GM23338 (cell line): ENCODE data around the gene CALR3. TPM values are rescaled to one million over a fixed set of nuclear protein-coding genes. Genes with fewer than 3 reads are reported as not detected.
"Not testable (repeated sequence)": the region's sequence is repeated elsewhere in the genome, so short reads cannot be mapped to it uniquely, and the experiment has no call there.

Experiments
- ATAC-seq: fragments of 200-7000 bp; cut with Tn5 transposase; 3 replicates; pipeline ENCODE4 v1.9.1; 2020
- DNase-seq: peaks from one replicate; pipeline ENCODE4 v3.0.0-alpha.2; 2015; ENCODE audit warnings: low spot score
- H2AFZ ChIP-seq: fragments of 200-600 bp; sonication (generic); 2 replicates; pipeline ENCODE4 v1.8.0; 2016; ENCODE audit warnings: antibody characterized with exemption, mild to moderate bottlenecking, moderate library complexity
- H3F3A ChIP-seq: fragments of 200-600 bp; sonication (generic); replicated peaks from 2 replicates; pipeline ENCODE4 v1.8.0; 2017; ENCODE audit warnings: antibody characterized with exemption, mixed run types, low read depth
- H3K27ac ChIP-seq: fragments of 200-600 bp; sonication (generic); 2 replicates; pipeline ENCODE4 v1.6.1; 2016; ENCODE audit warnings: low read depth
- H3K27me3 ChIP-seq: fragments of 200-600 bp; sonication (generic); 2 replicates; pipeline ENCODE4 v1.8.0; 2016; ENCODE audit warnings: mild to moderate bottlenecking, mixed run types, moderate library complexity; ENCODE audit not compliant: insufficient read depth
- H3K36me3 ChIP-seq: fragments of 200-600 bp; sonication (generic); 2 replicates; pipeline ENCODE4 v1.8.0; 2016; ENCODE audit warnings: mild to moderate bottlenecking; ENCODE audit not compliant: insufficient read depth
- H3K4me1 ChIP-seq: fragments of 200-600 bp; sonication (generic); 2 replicates; pipeline ENCODE4 v1.8.0; 2016; ENCODE audit warnings: mild to moderate bottlenecking, moderate library complexity; ENCODE audit not compliant: insufficient read depth
- H3K4me2 ChIP-seq: fragments of 200-600 bp; sonication (generic); 2 replicates; pipeline ENCODE4 v1.7.1; 2017; ENCODE audit warnings: mixed run types
- H3K4me3 ChIP-seq: fragments of 200-600 bp; sonication (generic); 2 replicates; pipeline ENCODE4 v1.6.1; 2016; ENCODE audit warnings: mixed run types
- H3K79me2 ChIP-seq: fragments of 200-600 bp; sonication (generic); replicated peaks from 2 replicates; pipeline ENCODE4 v1.8.0; 2017; ENCODE audit warnings: mild to moderate bottlenecking; ENCODE audit not compliant: insufficient read depth
- H3K9me2 ChIP-seq: fragments of 200-600 bp; sonication (generic); 2 replicates; pipeline ENCODE4 v1.8.0; 2017; ENCODE audit not compliant: insufficient read depth
- H4K20me1 ChIP-seq: fragments of 200-600 bp; sonication (generic); replicated peaks from 2 replicates; pipeline ENCODE4 v1.8.0; 2017; ENCODE audit warnings: mild to moderate bottlenecking; ENCODE audit not compliant: insufficient read depth
- H3K27ac Mint-ChIP-seq: 2 replicates; pipeline ENCODE4 v1.8.0; 2020; ENCODE audit warnings: inconsistent platforms, mild to moderate bottlenecking, moderate library complexity, mixed read lengths
- H3K27me3 Mint-ChIP-seq: 3 replicates; pipeline ENCODE4 v1.8.0; 2022; ENCODE audit warnings: low read depth, mild to moderate bottlenecking, moderate library complexity, mixed read lengths, inconsistent platforms; ENCODE audit not compliant: insufficient read depth, poor library complexity
- H3K36me3 Mint-ChIP-seq: 3 replicates; pipeline ENCODE4 v1.8.0; 2021; ENCODE audit warnings: low read depth, mild to moderate bottlenecking, inconsistent platforms, moderate library complexity, mixed read lengths
- H3K4me1 Mint-ChIP-seq: 3 replicates; pipeline ENCODE4 v1.8.0; 2020; ENCODE audit warnings: mild to moderate bottlenecking, inconsistent platforms, mixed read lengths
- H3K4me3 Mint-ChIP-seq: 3 replicates; pipeline ENCODE4 v1.8.0; 2021; ENCODE audit warnings: moderate library complexity, mild to moderate bottlenecking, inconsistent platforms, mixed read lengths
- H3K9me3 Mint-ChIP-seq: 3 replicates; pipeline ENCODE4 v1.8.0; 2020; ENCODE audit warnings: moderate library complexity, mild to moderate bottlenecking, inconsistent platforms, mixed read lengths
- CREB1 ChIP-seq: fragments of 250-450 bp; sonication (Bioruptor Pico); IDR thresholded peaks from 2 replicates; pipeline ENCODE4 v1.5.0; 2020; ENCODE audit warnings: low read depth, mild to moderate bottlenecking, moderate library complexity
- polyA plus RNA-seq: library from polyadenylated mRNA; unstranded; fragments of >200 nt; fragmentation: Nextera tagmentation; extraction: Ambion mirVana; gene quantifications from 2 replicates; pipeline ENCODE4 v1.2.1, GENCODE V29; 2016
- total RNA-seq: library from RNA; depleted of rRNA; stranded (reverse); fragments of >200 nt; shearing (Covaris generic); gene quantifications from 2 replicates; pipeline ENCODE4 v1.2.3, GENCODE V29; 2014
- TF ChIP-seq, protein P1 (sequence below): fragments of 250-450 bp; sonication (Bioruptor Pico); IDR thresholded peaks from 2 replicates; pipeline ENCODE4 v1.5.0; 2020; ENCODE audit warnings: mild to moderate bottlenecking, moderate library complexity

CALR3 gene
- total and polyA plus RNA-seq, 2 experiments from 2014 or later = 0.42 to 0.66 TPM

- Mint-ChIP-seq H3K27me3 (no peaks in the 10 kb centered on the region), H3K9me3 (no peaks in the 10 kb centered on the region), H3K4me1 (peaks cover 32% of the 10 kb centered on the region), H3K36me3 (0 out of 3 replicates have a peak, but pooled peaks cover 4% of the 10 kb centered on the region), H3K27ac (no peak overlapping the region), H3K4me3 (no peak overlapping the region)
- H3F3A ChIP-seq = no peaks in the 10 kb centered on the region
- H3K4me2 ChIP-seq = no peak overlapping the region
- no peaks in the 10 kb centered on the region for H3K27me3 ChIP-seq
- ATAC-seq (no peak), DNase-seq (no peak)
- H2AFZ ChIP-seq = no peak overlapping the region
- H3K4me3 ChIP-seq = no peak overlapping the region
- H3K4me1 ChIP-seq = peaks cover 13% of the 10 kb centered on the region; the same call in 1 of the 2 replicates
- peaks cover 41% of the 10 kb centered on the region for H4K20me1 ChIP-seq
- H3K36me3 ChIP-seq = no peaks in the 10 kb centered on the region
- no peak overlapping the region for H3K27ac ChIP-seq
- H3K79me2 ChIP-seq = peaks cover 100% of the 10 kb centered on the region
- H3K9me2 ChIP-seq = no peaks in the 10 kb centered on the region
- TF ChIP-seq, protein P1, sequence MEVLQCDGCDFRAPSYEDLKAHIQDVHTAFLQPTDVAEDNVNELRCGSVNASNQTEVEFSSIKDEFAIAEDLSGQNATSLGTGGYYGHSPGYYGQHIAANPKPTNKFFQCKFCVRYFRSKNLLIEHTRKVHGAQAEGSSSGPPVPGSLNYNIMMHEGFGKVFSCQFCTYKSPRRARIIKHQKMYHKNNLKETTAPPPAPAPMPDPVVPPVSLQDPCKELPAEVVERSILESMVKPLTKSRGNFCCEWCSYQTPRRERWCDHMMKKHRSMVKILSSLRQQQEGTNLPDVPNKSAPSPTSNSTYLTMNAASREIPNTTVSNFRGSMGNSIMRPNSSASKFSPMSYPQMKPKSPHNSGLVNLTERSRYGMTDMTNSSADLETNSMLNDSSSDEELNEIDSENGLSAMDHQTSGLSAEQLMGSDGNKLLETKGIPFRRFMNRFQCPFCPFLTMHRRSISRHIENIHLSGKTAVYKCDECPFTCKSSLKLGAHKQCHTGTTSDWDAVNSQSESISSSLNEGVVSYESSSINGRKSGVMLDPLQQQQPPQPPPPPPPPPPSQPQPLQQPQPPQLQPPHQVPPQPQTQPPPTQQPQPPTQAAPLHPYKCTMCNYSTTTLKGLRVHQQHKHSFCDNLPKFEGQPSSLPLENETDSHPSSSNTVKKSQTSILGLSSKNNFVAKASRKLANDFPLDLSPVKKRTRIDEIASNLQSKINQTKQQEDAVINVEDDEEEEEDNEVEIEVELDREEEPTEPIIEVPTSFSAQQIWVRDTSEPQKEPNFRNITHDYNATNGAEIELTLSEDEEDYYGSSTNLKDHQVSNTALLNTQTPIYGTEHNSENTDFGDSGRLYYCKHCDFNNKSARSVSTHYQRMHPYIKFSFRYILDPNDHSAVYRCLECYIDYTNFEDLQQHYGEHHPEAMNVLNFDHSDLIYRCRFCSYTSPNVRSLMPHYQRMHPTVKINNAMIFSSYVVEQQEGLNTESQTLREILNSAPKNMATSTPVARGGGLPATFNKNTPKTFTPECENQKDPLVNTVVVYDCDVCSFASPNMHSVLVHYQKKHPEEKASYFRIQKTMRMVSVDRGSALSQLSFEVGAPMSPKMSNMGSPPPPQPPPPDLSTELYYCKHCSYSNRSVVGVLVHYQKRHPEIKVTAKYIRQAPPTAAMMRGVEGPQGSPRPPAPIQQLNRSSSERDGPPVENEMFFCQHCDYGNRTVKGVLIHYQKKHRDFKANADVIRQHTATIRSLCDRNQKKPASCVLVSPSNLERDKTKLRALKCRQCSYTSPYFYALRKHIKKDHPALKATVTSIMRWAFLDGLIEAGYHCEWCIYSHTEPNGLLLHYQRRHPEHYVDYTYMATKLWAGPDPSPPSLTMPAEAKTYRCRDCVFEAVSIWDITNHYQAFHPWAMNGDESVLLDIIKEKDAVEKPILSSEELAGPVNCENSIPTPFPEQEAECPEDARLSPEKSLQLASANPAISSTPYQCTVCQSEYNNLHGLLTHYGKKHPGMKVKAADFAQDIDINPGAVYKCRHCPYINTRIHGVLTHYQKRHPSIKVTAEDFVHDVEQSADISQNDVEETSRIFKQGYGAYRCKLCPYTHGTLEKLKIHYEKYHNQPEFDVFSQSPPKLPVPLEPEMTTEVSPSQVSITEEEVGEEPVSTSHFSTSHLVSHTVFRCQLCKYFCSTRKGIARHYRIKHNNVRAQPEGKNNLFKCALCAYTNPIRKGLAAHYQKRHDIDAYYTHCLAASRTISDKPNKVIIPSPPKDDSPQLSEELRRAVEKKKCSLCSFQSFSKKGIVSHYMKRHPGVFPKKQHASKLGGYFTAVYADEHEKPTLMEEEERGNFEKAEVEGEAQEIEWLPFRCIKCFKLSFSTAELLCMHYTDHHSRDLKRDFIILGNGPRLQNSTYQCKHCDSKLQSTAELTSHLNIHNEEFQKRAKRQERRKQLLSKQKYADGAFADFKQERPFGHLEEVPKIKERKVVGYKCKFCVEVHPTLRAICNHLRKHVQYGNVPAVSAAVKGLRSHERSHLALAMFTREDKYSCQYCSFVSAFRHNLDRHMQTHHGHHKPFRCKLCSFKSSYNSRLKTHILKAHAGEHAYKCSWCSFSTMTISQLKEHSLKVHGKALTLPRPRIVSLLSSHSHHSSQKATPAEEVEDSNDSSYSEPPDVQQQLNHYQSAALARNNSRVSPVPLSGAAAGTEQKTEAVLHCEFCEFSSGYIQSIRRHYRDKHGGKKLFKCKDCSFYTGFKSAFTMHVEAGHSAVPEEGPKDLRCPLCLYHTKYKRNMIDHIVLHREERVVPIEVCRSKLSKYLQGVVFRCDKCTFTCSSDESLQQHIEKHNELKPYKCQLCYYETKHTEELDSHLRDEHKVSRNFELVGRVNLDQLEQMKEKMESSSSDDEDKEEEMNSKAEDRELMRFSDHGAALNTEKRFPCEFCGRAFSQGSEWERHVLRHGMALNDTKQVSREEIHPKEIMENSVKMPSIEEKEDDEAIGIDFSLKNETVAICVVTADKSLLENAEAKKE = no peak
- no peak for TF ChIP-seq CREB1
Measured at GRCh38 chr19:16449330-16449961, 46.5 kb downstream of the CALR3 start.

GRCh38 chr19:16448872-16449271 is 47.1 kb downstream of the CALR3 start:
- H3K9me2 ChIP-seq, DNase-seq, H3K36me3 ChIP-seq, H2AFZ ChIP-seq, H3F3A ChIP-seq, H3K27ac Mint-ChIP-seq, H3K9me3 Mint-ChIP-seq, H3K27me3 Mint-ChIP-seq, H3K4me3 ChIP-seq, H3K27ac ChIP-seq, H3K27me3 ChIP-seq, H3K36me3 Mint-ChIP-seq, ATAC-seq, H3K4me2 ChIP-seq, H3K4me3 Mint-ChIP-seq: not testable (repeated sequence)
- peaks cover 28% of the 10 kb centered on the region for H3K4me1 Mint-ChIP-seq
- Histone ChIP-seq H3K4me1 (peaks cover 13% of the 10 kb centered on the region; the same call in 1 of the 2 replicates), H3K79me2 (peaks cover 100% of the 10 kb centered on the region), H4K20me1 (peaks cover 41% of the 10 kb centered on the region)
